ENCODE data around the gene TMEM196.
"Not testable (repeated sequence)": the region's sequence is repeated elsewhere in the genome, so short reads cannot be mapped to it uniquely, and the experiment has no call there.

TMEM196 gene

DNA sequence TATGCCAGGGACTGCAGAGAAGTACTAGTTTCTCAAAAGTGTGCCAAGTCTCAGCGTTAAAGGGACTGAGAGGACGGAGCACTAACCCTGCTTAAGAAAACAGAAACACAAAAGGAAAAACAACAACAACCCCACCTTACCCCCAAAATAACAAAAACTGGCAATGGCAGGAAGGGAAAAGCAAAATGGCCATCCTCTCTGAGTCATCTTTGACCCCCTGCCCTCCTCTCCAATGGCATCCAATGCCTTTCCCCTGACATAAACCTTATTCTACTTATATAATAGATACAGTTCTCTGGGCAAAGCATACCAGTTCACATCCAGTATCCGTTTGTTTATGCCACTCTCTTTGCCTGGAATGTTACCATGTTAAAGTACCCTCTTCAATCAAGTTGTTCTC is 66.2 kb downstream of the TMEM196 start:
- no peak for DNase-seq (ENCODE audit: low read depth)

DNA sequence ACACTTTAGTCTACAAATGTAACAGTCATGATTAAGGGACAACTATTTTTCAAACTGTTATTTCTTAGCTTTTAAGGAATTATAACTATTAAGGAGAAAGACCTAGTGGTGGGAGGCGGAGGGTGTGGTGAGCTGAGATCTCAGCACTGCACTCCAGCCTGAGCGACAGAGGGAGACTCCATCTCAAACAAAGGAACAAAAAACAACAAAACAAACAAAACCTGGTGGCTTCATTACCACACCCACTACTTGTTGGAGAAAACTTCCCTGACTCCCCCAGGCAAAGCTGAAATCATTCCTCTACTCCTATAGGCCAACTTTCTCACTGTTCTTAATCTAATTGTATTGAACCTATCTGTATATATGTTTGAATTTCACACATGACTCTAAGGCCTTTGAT is 67.8 kb downstream of the TMEM196 start:
- no peak for DNase-seq (ENCODE audit: low read depth)

DNA sequence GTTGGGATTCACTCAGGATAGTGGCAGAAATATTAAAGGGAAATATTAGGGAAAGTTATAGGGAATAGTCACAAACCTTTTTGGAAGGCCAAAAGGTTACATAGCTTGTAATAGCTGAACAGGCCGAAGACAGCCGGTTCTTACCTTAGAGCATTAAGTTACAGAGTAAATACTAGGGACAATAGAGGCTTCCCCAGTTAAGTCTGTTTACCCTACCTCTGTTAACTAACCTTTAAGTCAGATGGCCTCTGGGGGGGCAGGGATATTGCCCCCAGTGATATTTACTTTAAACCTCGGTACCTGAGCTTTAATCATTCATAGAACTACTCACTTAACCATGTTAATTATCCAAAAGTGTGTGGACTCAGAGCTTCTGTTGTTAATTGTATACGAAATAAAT is 71.9 kb downstream of the TMEM196 start:
- DNase-seq (ENCODE audit: low read depth) = no peak

DNA sequence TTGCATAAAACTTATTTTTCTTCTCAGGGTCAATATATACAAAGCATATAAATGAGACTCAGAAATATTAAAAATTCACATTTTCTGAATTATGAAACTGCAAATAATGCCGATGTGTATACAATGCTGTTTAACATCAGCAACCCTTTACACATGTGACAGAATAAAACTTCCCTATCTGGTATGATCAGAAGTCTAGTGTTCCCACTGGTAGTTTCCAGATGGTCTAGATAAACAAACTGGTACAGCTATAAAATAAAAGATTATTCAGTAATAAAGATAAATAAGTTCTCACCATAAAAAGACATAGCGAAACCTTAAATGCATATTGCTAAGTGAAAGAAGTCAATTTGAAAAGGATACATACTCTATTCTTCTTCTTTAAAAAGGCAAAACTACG is 72.5 kb downstream of the TMEM196 start:
- DNase-seq (ENCODE audit: low read depth) = no peak

DNA sequence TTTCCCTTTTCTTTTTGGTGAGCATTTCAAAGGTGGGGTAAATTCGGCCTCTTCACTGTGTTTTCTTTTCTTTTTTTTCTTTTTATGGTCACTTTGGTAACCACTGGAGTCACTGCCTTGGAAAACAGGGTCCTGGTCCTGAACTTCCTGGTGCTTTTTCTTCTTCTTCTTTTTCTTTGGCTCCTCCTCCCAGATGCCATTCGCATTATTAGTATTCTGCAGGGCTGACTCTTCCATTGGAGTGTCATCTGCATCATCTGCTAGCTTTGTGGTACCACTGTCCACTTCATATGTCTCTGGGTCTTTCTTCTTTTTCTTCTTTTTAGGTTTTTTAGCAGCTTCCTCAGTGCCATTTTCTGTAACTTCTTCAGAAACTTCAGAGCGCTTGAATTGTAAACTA is 75.1 kb downstream of the TMEM196 start:
- no peak for DNase-seq (ENCODE audit: low read depth)

DNA sequence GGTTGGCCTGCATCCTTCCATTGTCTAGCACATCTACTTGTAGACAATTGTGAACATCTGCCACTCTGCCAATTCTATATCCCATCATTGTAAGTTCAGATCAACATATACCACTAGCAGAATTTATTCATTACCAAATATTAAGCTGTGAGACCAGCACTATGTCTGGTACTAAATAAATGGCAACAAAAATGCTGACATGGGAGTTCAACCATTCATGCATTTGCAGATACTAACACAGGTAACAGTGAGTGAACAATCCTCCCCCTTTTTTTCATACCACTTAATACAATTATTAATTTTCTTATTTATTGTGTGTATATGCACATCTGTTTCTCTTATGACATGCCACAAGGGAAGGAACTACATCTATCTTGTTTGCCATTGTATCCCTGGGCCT is 76.5 kb downstream of the TMEM196 start:
- DNase-seq (ENCODE audit: low read depth) = no peak

DNA sequence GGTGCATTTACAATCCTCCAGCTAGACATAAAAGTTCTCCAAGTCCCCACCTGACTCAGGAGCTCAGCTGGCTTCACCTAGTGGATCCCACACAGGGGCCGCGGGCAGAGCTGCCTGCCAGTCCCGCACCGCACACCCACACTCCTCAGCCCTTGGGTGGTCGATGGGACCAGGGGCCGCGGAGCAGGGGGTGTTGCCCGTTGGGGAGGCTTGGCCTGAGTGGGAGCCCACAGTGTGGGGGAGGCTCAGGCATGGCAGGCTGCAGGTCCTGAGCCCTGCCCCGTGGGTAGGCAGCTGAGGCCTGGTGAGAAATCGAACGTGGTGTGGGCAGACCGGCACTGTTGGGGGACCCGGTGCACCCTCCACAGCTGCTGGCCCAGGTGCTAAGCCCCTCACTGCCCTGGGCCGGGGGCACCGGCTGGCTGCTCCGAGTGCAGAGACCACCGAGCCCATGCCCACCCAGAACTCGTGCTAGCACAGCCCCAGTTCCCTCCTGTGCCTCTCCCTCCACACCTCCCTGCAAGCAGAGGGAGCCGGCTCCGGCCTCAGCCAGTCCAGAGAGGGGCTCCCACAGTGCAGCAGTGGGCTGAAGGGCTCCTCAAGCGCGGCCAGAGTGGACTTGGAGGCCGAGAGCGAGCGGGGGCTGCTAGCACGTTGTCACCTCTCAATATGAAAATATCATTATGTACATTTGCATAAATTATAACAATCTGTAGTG is 81.1 kb downstream of the TMEM196 start:
- DNase-seq (ENCODE audit: low read depth) = no peak

DNA sequence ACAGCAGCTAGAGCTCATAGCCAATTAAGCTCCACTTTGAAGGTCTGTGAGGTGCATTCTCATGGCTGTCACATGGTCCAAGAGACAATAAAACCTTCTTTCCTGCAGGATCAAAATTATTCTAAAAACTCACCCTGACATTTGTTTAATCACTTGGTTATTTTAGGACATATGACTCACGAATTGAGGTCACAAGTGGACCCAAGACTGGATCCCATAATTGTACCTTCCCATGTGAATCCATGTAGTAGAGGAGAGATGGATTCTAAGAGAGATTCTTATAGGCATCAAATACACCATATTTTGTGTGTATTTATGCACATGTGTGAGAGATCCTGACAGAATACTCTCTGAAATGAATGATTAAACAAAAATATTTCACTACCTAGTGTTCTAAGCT is 82.7 kb downstream of the TMEM196 start:
- DNase-seq (ENCODE audit: low read depth) = no peak

DNA sequence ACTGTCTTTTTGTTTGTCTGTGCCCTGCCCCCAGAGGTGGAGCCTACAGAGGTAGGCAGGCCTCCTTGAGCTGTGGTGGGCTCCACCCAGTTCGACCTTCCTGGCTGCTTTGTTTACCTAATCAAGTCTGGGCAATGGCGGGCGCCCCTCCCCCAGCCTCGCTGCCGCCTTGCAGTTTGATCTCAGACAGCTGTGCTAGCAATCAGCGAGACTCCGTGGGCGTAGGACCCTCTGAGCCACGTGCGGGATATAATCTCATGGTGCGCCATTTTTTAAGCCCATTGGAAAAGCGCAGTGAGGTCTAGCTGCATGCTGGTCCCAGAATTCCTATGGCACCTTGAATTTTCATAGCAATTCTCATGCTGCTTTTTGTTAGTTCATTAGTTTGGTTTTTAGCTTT is 84.3 kb downstream of the TMEM196 start:
- DNase-seq (ENCODE audit: low read depth) = not testable (repeated sequence)

DNA sequence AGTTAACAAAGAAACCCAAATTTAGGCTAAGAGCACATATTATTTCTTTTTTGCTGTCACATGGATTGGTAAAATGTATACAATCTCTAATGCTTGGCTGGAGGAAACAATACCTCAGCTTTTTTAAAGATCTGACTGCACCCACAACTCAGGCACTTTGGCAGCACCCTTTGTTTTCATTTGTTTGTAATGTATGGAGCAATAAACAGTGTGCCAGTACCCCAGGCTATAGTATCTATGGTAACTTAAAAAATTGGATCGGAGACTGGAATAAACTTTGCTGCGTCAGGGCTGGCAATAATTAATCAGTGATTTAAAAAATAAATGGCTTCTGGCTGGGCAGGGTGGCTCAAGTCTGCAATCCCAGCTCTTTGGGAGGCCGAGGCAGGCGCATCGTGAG is 91.8 kb downstream of the TMEM196 start:
- DNase-seq (ENCODE audit: low read depth) = no peak

DNA sequence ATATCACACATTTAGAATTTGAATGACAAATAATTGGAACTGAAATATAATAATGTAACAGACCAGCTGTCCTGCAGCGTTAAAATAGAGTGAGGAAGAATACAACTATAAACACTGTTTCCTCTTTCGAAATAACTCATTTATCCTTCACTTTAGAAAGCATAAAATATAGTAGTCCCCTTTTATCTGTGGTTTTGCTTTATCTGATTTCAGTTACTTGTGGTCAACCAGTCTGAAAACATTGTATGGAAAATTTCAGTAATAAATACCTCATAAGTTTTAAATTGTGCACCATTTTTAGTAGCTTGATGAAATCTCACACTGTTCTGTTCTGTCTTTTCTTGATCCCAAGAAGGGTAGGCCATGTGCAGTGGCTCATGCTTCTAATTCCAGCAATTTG is 96.2 kb downstream of the TMEM196 start:
- DNase-seq (ENCODE audit: low read depth) = no peak

DNA sequence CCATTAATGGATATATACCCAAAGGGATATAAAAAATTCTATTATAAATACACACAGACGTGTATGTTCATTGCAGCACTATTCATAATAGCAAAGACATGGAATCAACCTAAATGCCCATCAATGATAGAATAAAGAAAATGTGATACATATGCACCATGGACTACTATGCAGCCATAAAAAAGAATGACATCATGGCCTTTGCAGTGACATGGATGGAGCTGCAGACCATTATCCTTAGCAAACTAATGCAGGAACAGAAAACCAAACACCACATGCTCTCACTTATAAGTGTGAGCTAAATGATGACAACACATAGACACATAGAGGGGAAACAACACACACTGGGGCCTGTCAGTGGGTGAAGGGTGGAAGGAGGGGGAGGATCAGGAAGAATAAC is 97.6 kb downstream of the TMEM196 start:
- no peak for DNase-seq (ENCODE audit: low read depth)

DNA sequence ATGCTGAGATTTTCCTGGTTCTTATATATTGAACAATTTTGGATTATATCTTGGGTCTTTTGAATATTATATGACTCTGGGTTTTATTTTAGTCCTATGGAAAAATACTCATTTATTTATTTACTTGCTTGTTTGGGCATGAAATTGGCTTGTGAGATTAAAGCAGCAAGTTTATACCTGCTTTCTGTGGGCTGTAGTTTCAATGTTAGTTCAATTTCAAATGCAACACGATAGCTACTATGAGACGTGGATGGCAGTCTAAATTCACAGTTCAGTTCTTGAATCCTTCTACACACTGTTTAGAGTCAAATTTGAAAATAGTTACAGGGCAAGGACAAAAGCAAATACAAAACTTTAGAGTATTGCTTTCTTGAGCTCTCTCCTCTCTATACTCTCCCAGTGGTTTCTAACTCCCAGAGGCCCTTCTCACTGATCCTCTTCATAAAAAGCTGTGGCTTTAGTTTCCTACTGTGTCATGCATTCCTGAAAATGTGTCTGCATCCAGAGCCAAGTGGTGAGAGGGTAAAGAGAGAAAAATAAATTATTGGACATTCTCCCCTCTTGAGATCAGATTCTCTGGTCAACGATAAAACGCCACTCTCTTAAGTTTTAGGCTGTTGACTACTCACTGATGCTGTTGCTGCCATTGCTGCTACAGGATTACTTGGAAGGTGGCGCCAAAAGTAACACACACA is 99.0 kb downstream of the TMEM196 start:
- DNase-seq (ENCODE audit: low read depth) = peak; percentile 66

DNA sequence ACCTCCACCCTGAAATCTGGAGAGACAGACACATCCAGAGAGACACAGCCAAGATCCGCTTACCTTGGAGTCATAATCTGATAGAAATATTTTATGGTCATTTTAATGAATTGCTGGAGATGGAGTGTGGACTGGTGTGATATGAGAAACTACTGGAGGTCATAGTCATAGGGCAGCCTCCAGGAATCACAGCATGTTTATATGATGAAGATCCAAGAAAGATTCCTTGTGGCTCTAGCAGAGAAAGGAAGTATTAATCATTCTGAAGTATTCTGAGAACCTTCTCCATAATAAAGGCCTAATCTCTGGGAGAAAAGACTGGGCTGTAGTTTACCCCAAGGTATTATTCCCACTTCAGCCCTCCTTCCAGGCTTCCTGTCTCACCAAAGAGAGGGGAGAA is 102.6 kb downstream of the TMEM196 start:
- no peak for DNase-seq (ENCODE audit: low read depth)
